ENCODE measurements around the gene MS4A14.

DNA sequence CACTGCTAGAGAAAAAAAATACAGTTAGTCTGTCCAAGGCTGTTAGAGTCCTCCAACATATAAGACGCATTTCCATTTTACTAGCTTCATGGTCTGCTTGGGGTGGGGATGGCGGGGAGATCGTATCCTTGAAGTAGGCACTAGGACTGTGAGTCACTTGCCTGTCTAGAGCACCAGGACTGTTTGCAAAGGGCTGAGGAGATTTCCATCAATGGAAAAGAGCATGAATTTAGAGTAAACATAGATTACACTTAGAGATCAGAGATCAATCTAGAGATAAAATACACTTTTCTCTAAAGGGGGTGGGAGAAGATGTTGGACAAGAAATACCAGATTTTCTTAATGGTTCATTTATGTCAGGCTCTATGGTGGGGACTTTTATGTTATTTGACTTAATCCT lies 19.7 kb upstream of the MS4A14 start:
- TF ChIP-seq, protein P1, sequence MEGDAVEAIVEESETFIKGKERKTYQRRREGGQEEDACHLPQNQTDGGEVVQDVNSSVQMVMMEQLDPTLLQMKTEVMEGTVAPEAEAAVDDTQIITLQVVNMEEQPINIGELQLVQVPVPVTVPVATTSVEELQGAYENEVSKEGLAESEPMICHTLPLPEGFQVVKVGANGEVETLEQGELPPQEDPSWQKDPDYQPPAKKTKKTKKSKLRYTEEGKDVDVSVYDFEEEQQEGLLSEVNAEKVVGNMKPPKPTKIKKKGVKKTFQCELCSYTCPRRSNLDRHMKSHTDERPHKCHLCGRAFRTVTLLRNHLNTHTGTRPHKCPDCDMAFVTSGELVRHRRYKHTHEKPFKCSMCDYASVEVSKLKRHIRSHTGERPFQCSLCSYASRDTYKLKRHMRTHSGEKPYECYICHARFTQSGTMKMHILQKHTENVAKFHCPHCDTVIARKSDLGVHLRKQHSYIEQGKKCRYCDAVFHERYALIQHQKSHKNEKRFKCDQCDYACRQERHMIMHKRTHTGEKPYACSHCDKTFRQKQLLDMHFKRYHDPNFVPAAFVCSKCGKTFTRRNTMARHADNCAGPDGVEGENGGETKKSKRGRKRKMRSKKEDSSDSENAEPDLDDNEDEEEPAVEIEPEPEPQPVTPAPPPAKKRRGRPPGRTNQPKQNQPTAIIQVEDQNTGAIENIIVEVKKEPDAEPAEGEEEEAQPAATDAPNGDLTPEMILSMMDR (conservative IDR thresholded peaks at IDR 0.05; ENCODE audit: low read depth, low read length): no peak
- TF ChIP-seq EZH2 (IDR thresholded peaks at IDR 0.05; ENCODE audit: borderline replicate concordance, low read depth, low read length, poor library complexity, severe bottlenecking): no peak
